Measurements from ENCODE around the gene GNG5.
A peak's percentile ranks its signal among the peaks of the same experiment; 100 is the strongest.

The GNG5 gene

DNA sequence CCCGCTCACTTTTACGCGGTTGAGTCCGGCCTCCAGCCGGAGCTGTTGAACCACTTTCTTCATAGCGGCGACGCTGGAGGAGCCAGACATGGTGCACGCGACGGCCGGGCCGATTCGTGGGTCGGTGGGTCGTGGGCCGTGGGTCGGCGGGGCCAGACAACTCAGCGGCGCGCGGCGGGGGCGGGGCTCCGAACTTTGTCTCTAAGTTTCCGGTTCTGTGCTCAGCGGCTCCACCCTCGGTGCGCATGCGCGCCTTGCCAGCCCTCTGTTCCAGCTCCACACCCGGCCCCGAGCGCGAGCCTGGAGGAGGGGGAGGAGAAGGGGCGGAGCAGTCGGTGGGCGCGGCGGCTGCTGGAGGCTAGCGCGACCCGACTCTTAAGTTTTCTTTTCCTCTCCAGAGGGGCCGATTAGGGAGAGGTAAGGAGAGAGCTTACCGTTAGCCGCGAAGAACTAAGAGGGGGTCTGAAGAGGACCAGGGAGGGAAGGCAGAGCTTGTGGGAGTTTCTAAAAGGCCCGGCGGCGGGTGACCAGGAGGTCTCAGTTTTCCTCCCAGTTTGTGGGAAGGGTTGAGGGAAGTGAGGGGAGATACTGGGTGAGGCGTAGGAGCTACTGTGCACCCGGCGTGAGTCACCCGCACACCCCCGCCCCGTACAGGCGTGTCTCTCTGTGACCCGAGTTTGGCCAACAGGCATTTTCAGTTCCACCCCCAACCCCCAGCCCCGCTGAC is at the start of gene GNG5, which contains the start of gene SPATA1:
Gene GNG5 (minus strand): TSS at position 580 of the 727 bp plus-strand sequence. CDS start 490 bp downstream, at position 90.
Gene SPATA1 (plus strand): TSS at position 385 of the 727 bp plus-strand sequence. CDS start 9,974 bp downstream, outside the sequence.
- Histone ChIP-seq H3K27me3 (ENCODE audit: control insufficient read depth, insufficient read depth, low read length) (peaks cover 7% of the 10 kb centered on the region), H3K27ac (ENCODE audit: low read depth, low read length) (peak within 1 kb of the TSS; percentile 95), H3K36me3 (ENCODE audit: control insufficient read depth, insufficient read depth, low read length) (peaks cover 4% of the 10 kb centered on the region), H3K9ac (ENCODE audit: low read depth, low read length) (peak within 1 kb of the TSS; percentile 82), H3K9me3 (ENCODE audit: control insufficient read depth, insufficient read depth, low read length) (no peaks in the 10 kb centered on the region), H3K4me1 (ENCODE audit: control insufficient read depth, insufficient read depth, low read length) (peaks cover 22% of the 10 kb centered on the region), H3K4me3 (ENCODE audit: low read depth, low read length) (peak within 1 kb of the TSS; percentile 83)

DNA sequence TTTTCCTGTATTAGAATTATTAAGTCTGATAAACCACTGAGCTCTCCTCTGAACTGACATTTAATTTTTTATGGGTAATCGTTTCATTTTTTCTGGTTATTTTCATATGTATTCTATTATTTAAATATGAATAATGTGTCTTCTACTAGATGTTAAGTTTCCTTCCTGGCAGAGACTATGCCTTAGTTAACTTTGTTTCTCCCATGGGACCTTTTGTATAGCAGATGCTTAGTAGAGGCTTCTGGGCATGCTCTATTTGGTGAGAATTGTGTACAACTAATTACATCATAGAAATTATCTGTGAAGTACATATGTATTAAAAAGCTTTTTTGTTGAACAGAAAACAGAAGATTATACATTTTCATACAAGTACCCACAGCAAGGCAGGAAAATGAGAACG is 44.4 kb upstream of the GNG5 start:
- Histone ChIP-seq H3K4me3 (ENCODE audit: low read depth, low read length) (no peak overlapping the region), H3K4me1 (ENCODE audit: control insufficient read depth, insufficient read depth, low read length) (no peaks in the 10 kb centered on the region), H3K9me3 (ENCODE audit: control insufficient read depth, insufficient read depth, low read length) (no peaks in the 10 kb centered on the region), H3K9ac (ENCODE audit: low read depth, low read length) (no peak overlapping the region), H3K36me3 (ENCODE audit: control insufficient read depth, insufficient read depth, low read length) (no peaks in the 10 kb centered on the region), H3K27me3 (ENCODE audit: control insufficient read depth, insufficient read depth, low read length) (no peaks in the 10 kb centered on the region), H3K27ac (ENCODE audit: low read depth, low read length) (no peak overlapping the region)

DNA sequence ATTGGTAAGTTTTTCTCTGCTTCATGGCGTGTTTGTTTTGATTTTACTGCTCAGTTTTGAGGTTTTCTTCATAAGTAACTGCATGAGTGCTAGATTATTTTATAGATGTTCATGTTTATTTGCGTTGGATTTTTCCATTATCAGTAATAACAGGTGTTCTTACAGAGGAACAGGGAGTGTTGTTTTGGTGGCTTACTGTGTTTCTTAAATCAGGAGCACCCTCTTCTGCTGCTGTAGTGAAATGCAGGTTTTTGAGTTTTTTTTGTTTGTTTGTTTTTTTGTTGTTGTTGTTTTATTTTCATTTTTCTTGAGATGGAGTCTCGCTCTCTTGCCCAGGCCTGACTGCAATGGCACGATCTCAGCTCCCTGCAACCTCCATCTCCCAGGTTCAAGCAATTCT is 35.3 kb upstream of the GNG5 start:
- H3K9me3 ChIP-seq (ENCODE audit: control insufficient read depth, insufficient read depth, low read length) = no peaks in the 10 kb centered on the region
- no peak overlapping the region for H3K27ac ChIP-seq (ENCODE audit: low read depth, low read length)
- H3K27me3 ChIP-seq (ENCODE audit: control insufficient read depth, insufficient read depth, low read length) = no peaks in the 10 kb centered on the region
- H3K4me3 ChIP-seq (ENCODE audit: low read depth, low read length) = no peak overlapping the region
- H3K9ac ChIP-seq (ENCODE audit: low read depth, low read length) = no peak overlapping the region
- H3K36me3 ChIP-seq (ENCODE audit: control insufficient read depth, insufficient read depth, low read length) = no peaks in the 10 kb centered on the region
- H3K4me1 ChIP-seq (ENCODE audit: control insufficient read depth, insufficient read depth, low read length) = no peaks in the 10 kb centered on the region

DNA sequence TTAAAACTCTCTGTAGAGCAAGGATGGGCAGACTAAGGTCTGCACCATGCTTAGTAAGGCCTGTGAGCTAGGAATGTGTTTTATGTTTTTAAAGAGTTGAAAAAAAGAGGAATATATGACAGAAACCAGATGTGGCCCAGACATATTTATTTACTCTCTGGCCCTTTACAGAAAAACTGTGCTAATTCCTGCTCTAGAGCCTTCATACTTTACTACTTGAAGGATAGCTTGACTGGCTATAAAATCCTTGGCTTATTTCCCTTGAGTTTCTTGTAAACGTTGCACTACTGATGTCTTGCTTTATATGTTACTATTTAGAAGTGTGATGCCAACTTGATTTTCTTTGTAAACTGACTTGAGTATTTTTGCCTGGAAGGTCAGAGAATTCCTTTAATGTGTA is 34.4 kb upstream of the GNG5 start:
- Histone ChIP-seq H3K9ac (ENCODE audit: low read depth, low read length) (no peak overlapping the region), H3K27ac (ENCODE audit: low read depth, low read length) (no peak overlapping the region)

DNA sequence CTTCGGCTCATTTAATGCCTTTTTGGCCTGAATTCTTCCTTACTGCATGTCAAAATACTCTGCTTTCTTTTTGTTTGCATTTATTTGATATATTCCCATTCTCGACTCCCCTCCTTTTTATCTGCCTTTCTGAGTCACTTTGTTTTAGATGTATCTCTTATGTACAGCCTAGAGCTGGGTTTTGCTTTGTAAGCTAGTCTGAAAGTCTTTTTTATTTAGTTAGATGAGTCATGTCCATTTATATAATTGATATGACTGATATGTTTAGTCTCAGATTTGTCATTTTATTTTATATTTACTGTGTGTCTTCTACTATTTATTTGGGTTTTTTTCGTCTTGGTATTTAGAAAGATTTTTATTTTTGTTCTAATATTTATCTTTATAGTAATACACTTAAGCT is 33.6 kb upstream of the GNG5 start:
- Histone ChIP-seq H3K27ac (ENCODE audit: low read depth, low read length) (no peak overlapping the region), H3K9ac (ENCODE audit: low read depth, low read length) (no peak overlapping the region), H3K4me1 (ENCODE audit: control insufficient read depth, insufficient read depth, low read length) (no peaks in the 10 kb centered on the region), H3K4me3 (ENCODE audit: low read depth, low read length) (no peak overlapping the region), H3K36me3 (ENCODE audit: control insufficient read depth, insufficient read depth, low read length) (no peaks in the 10 kb centered on the region), H3K9me3 (ENCODE audit: control insufficient read depth, insufficient read depth, low read length) (no peaks in the 10 kb centered on the region), H3K27me3 (ENCODE audit: control insufficient read depth, insufficient read depth, low read length) (no peaks in the 10 kb centered on the region)

More for the DNA sequence above, 34.4 kb upstream of the GNG5 start:
- Histone ChIP-seq H3K4me1 (ENCODE audit: control insufficient read depth, insufficient read depth, low read length) (no peaks in the 10 kb centered on the region), H3K4me3 (ENCODE audit: low read depth, low read length) (no peak overlapping the region), H3K36me3 (ENCODE audit: control insufficient read depth, insufficient read depth, low read length) (no peaks in the 10 kb centered on the region), H3K27me3 (ENCODE audit: control insufficient read depth, insufficient read depth, low read length) (no peaks in the 10 kb centered on the region), H3K9me3 (ENCODE audit: control insufficient read depth, insufficient read depth, low read length) (no peaks in the 10 kb centered on the region)

DNA sequence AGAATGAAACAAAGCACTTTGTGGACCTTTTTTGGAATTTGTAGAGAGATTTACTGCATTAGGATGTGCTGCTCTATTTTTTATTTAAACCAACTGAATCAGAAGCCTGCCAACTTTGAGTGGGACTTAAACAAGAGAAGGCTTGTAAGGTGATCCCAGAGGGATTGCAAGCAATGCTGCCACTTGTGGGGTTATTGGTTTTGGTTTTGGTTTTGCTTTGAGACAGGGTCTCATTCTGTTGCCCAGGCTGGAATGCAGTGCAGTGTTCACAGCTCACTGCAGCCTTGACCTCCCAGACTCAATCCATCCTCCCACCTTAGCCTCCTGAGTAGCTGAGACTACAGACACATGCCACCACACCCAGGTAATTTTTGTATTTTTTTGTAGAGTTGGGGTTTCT is 32.2 kb upstream of the GNG5 start:
- no peak overlapping the region for H3K9ac ChIP-seq (ENCODE audit: low read depth, low read length)
- no peaks in the 10 kb centered on the region for H3K9me3 ChIP-seq (ENCODE audit: control insufficient read depth, insufficient read depth, low read length)
- no peaks in the 10 kb centered on the region for H3K4me1 ChIP-seq (ENCODE audit: control insufficient read depth, insufficient read depth, low read length)
- no peak overlapping the region for H3K4me3 ChIP-seq (ENCODE audit: low read depth, low read length)
- no peak overlapping the region for H3K27ac ChIP-seq (ENCODE audit: low read depth, low read length)
- no peaks in the 10 kb centered on the region for H3K27me3 ChIP-seq (ENCODE audit: control insufficient read depth, insufficient read depth, low read length)
- no peaks in the 10 kb centered on the region for H3K36me3 ChIP-seq (ENCODE audit: control insufficient read depth, insufficient read depth, low read length)

DNA sequence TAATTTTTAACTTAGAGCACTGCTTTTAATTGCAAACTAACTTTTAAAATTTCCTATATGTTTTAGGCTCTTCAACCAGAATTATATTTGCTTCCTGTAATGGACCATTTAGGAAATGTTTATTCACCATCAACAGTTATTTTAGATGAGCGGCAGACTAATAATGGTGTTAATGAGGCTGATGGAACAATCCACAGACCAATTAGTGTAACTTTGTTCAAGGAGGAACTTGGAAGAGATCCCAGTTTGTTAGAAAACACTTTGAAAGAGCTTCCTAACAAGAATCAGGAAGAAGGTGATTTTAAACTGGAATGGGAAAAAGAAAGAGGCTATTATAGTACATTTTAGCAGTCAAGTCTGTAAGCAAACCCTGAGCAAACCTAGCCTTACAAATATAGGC is 19.4 kb upstream of the GNG5 start:
- no peak overlapping the region for H3K9ac ChIP-seq (ENCODE audit: low read depth, low read length)
- H3K9me3 ChIP-seq (ENCODE audit: control insufficient read depth, insufficient read depth, low read length) = no peaks in the 10 kb centered on the region
- H3K36me3 ChIP-seq (ENCODE audit: control insufficient read depth, insufficient read depth, low read length) = no peaks in the 10 kb centered on the region
- no peak overlapping the region for H3K27ac ChIP-seq (ENCODE audit: low read depth, low read length)
- H3K4me1 ChIP-seq (ENCODE audit: control insufficient read depth, insufficient read depth, low read length) = no peaks in the 10 kb centered on the region
- H3K27me3 ChIP-seq (ENCODE audit: control insufficient read depth, insufficient read depth, low read length) = no peaks in the 10 kb centered on the region
- no peak overlapping the region for H3K4me3 ChIP-seq (ENCODE audit: low read depth, low read length)

DNA sequence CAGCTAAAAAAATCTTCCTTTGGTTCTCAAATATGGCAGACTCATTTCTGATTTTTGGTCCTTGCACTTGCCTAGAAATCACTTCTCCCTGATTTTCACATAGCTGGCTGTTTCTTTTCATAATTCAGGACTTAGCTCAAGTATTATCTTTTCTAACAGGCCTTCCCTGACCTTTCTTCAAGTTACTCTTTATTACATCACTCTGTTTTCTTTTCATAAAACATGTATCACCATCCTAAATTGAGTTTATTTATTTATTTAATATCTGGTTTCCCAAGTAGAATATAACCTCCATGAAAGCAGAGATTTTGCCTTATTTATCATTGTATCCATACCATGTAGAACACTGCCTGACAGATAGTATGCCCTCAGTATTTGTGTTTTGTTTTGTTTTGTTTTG is 18.2 kb upstream of the GNG5 start:
- Histone ChIP-seq H3K36me3 (ENCODE audit: control insufficient read depth, insufficient read depth, low read length) (no peaks in the 10 kb centered on the region), H3K27ac (ENCODE audit: low read depth, low read length) (no peak overlapping the region), H3K4me3 (ENCODE audit: low read depth, low read length) (no peak overlapping the region), H3K9me3 (ENCODE audit: control insufficient read depth, insufficient read depth, low read length) (no peaks in the 10 kb centered on the region), H3K9ac (ENCODE audit: low read depth, low read length) (no peak overlapping the region), H3K4me1 (ENCODE audit: control insufficient read depth, insufficient read depth, low read length) (no peaks in the 10 kb centered on the region), H3K27me3 (ENCODE audit: control insufficient read depth, insufficient read depth, low read length) (no peaks in the 10 kb centered on the region)

DNA sequence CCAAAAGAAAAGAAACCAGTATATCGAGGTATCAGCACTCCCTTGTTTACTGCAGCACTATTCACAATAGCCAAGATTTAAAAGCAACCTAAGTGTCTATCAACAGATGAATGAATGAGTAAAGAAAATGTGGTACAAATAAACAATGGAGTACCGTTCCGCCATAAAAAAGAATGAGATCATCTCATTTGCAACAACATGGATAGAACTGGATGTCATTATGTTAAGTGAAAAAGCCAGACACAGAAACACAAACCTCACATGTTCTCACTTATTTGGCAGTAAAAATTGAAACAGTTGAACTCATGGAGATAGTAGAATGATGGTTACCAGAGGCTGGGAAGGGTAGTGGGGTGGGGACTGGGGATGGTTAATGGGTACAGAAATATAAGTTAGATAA is 4.3 kb upstream of the GNG5 start:
- no peaks in the 10 kb centered on the region for H3K36me3 ChIP-seq (ENCODE audit: control insufficient read depth, insufficient read depth, low read length)
- no peak overlapping the region for H3K9ac ChIP-seq (ENCODE audit: low read depth, low read length)
- no peaks in the 10 kb centered on the region for H3K9me3 ChIP-seq (ENCODE audit: control insufficient read depth, insufficient read depth, low read length)
- no peaks in the 10 kb centered on the region for H3K27me3 ChIP-seq (ENCODE audit: control insufficient read depth, insufficient read depth, low read length)
- H3K4me1 ChIP-seq (ENCODE audit: control insufficient read depth, insufficient read depth, low read length) = no peaks in the 10 kb centered on the region
- H3K27ac ChIP-seq (ENCODE audit: low read depth, low read length) = no peak overlapping the region
- H3K4me3 ChIP-seq (ENCODE audit: low read depth, low read length) = no peak overlapping the region

DNA sequence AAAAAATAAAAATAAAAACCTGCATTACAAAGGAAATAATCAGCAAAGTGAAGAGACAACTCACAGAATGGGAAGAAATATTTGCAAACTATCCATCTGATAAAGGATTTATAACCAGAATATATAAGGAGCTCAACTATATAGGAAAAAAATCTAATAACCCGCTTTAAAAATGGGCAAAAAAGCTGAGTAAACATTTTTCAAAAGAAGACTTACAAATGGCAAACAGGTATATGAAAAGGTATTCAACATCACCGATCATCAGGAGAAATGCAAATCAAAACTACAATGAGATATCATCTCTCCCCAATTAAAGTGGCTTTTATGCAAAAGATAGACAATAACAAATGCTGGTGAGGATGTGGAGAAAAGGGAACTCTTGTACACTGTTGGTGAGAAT is 3.8 kb upstream of the GNG5 start:
- no peaks in the 10 kb centered on the region; the same call in 1 of the 2 replicates for H3K4me1 ChIP-seq (ENCODE audit: control insufficient read depth, insufficient read depth, low read length)
- H3K27me3 ChIP-seq (ENCODE audit: control insufficient read depth, insufficient read depth, low read length) = peaks cover under 1% of the 10 kb centered on the region
- no peak overlapping the region for H3K9ac ChIP-seq (ENCODE audit: low read depth, low read length)
- no peaks in the 10 kb centered on the region for H3K36me3 ChIP-seq (ENCODE audit: control insufficient read depth, insufficient read depth, low read length)
- H3K27ac ChIP-seq (ENCODE audit: low read depth, low read length) = no peak overlapping the region
- no peaks in the 10 kb centered on the region for H3K9me3 ChIP-seq (ENCODE audit: control insufficient read depth, insufficient read depth, low read length)
- H3K4me3 ChIP-seq (ENCODE audit: low read depth, low read length) = no peak overlapping the region

DNA sequence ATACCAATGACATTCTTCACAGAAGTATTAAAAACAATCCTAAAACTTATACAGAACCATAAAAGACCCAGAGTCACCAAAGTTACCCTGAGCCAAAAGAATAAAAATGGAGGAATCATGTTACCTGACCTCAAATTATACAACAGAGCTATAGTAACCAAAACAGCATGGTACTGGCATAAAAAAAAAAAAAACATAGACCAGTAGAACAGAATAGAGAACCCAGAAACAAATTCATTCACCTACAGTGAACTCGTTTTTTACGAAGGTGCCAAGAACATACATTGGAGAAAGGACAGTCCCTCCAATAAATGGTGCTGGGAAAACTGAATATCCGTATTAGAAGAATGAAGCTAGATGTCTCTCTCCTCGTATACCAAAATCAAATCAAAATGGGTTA is 2.6 kb upstream of the GNG5 start:
- Histone ChIP-seq H3K36me3 (ENCODE audit: control insufficient read depth, insufficient read depth, low read length) (no peaks in the 10 kb centered on the region), H3K4me1 (ENCODE audit: control insufficient read depth, insufficient read depth, low read length) (peaks cover 10% of the 10 kb centered on the region), H3K9me3 (ENCODE audit: control insufficient read depth, insufficient read depth, low read length) (no peaks in the 10 kb centered on the region), H3K27ac (ENCODE audit: low read depth, low read length) (no peak overlapping the region), H3K4me3 (ENCODE audit: low read depth, low read length) (no peak overlapping the region), H3K9ac (ENCODE audit: low read depth, low read length) (no peak overlapping the region), H3K27me3 (ENCODE audit: control insufficient read depth, insufficient read depth, low read length) (peaks cover 7% of the 10 kb centered on the region)

Measured in HUES48 (cell line).